HL-60 (cell line): ENCODE results near the gene CENPK.

Source experiments
- CTCF ChIP-seq: IDR thresholded peaks from one replicate; pipeline ENCODE4 v1.5.1; 2011; ENCODE audit warnings: low read length, control low read depth, inconsistent platforms; ENCODE audit not compliant: insufficient read depth
- GABPA ChIP-seq: IDR thresholded peaks from 2 replicates; pipeline ENCODE4 v1.6.1; 2012; ENCODE audit warnings: low read depth
- POLR2AphosphoS5 ChIP-seq: IDR thresholded peaks from 2 replicates; pipeline ENCODE4 v1.6.1; 2012; ENCODE audit warnings: low read depth
- REST ChIP-seq: IDR thresholded peaks from 2 replicates; pipeline ENCODE4 v1.6.1; 2012; ENCODE audit warnings: low read depth; ENCODE audit not compliant: insufficient replicate concordance
- SPI1 ChIP-seq: IDR thresholded peaks from 2 replicates; pipeline ENCODE4 v1.6.1; 2012; ENCODE audit warnings: low read depth, mild to moderate bottlenecking, borderline replicate concordance

GRCh38 chr5:65478336-65478735 lies 84.6 kb downstream of the CENPK start:
- TF ChIP-seq CTCF = no peak
- TF ChIP-seq POLR2AphosphoS5 = no peak
- TF ChIP-seq REST = no peak
- TF ChIP-seq SPI1 = no peak
- TF ChIP-seq GABPA = no peak
